ENCODE measurements around the gene MT1E. TPM values are rescaled to one million over a fixed set of nuclear protein-coding genes. Genes with fewer than 3 reads are reported as not detected.

MT1E gene
- total and polyA plus RNA-seq, 2 donors (not counting 1 experiment from before 2014, with no cell fraction given) = 390 to 465 TPM

GRCh38 chr16:56600398-56600999, 25.1 kb upstream of the MT1E start:
- TF ChIP-seq EZH2 (IDR thresholded peaks at IDR 0.05; ENCODE audit: low read length, missing control alignments) = no peak
- peak; percentile 50 to 81 for TF ChIP-seq CTCF (conservative IDR thresholded peaks at IDR 0.05 in 1 of 2, IDR thresholded peaks at IDR 0.05 in 1 of 2; ENCODE audit: low read depth in 1 of 2, low read length in 2 of 2)
- H3K9me3 ChIP-seq (ENCODE audit: control insufficient read depth, insufficient read depth, low read depth, low read length) = no peaks in the 10 kb centered on the region
- H3K36me3 ChIP-seq (ENCODE audit: control insufficient read depth, insufficient read depth, low read length) = no peaks in the 10 kb centered on the region
- H3K27me3 ChIP-seq (ENCODE audit: control insufficient read depth, insufficient read depth, low read length) = no peaks in the 10 kb centered on the region
- no peak overlapping the region for H3K4me3 ChIP-seq (replicated peaks in 1 of 4; ENCODE audit: control extremely low read depth in 1 of 4, insufficient read depth in 1 of 4, low read depth in 3 of 4, low read length in 4 of 4)
- no peak overlapping the region for H3K4me2 ChIP-seq (ENCODE audit: extremely low read depth, insufficient read depth, low read length)
- H4K20me1 ChIP-seq (ENCODE audit: control insufficient read depth, extremely low read depth, insufficient read depth, low read length) = no peaks in the 10 kb centered on the region
- H3K9ac ChIP-seq (ENCODE audit: insufficient read depth, low read length) = no peak overlapping the region
- H3K79me2 ChIP-seq (ENCODE audit: control insufficient read depth, insufficient read depth, low read length) = no peaks in the 10 kb centered on the region
- no peak overlapping the region for H3K27ac ChIP-seq (ENCODE audit: insufficient read depth, low read length)
- peak overlapping the region; percentile 63 for H2AFZ ChIP-seq (ENCODE audit: low read length)
- peaks cover 2% of the 10 kb centered on the region for H3K4me1 ChIP-seq (ENCODE audit: control insufficient read depth, extremely low read depth, insufficient read depth, low read length)
- DNase-seq (ENCODE audit: low read depth in 2 of 2) = peak; percentile 55 to 63

- Histone ChIP-seq H3K4me3 (replicated peaks in 1 of 4; ENCODE audit: control extremely low read depth in 1 of 4, insufficient read depth in 1 of 4, low read depth in 3 of 4, low read length in 4 of 4) (no peak overlapping the region), H3K9me3 (ENCODE audit: control insufficient read depth, insufficient read depth, low read depth, low read length) (no peaks in the 10 kb centered on the region), H2AFZ (ENCODE audit: low read length) (no peak overlapping the region), H3K36me3 (ENCODE audit: control insufficient read depth, insufficient read depth, low read length) (no peaks in the 10 kb centered on the region), H3K4me1 (ENCODE audit: control insufficient read depth, extremely low read depth, insufficient read depth, low read length) (peaks cover 9% of the 10 kb centered on the region), H3K9ac (ENCODE audit: insufficient read depth, low read length) (no peak overlapping the region), H3K27ac (ENCODE audit: insufficient read depth, low read length) (no peak overlapping the region), H3K27me3 (ENCODE audit: control insufficient read depth, insufficient read depth, low read length) (no peaks in the 10 kb centered on the region), H3K79me2 (ENCODE audit: control insufficient read depth, insufficient read depth, low read length) (no peaks in the 10 kb centered on the region), H3K4me2 (ENCODE audit: extremely low read depth, insufficient read depth, low read length) (no peak overlapping the region), H4K20me1 (ENCODE audit: control insufficient read depth, extremely low read depth, insufficient read depth, low read length) (no peaks in the 10 kb centered on the region)
- TF ChIP-seq CTCF (conservative IDR thresholded peaks at IDR 0.05 in 1 of 2, IDR thresholded peaks at IDR 0.05 in 1 of 2; ENCODE audit: low read depth in 1 of 2, low read length in 2 of 2) (no peak), EZH2 (IDR thresholded peaks at IDR 0.05; ENCODE audit: low read length, missing control alignments) (no peak)
- no peak for DNase-seq (ENCODE audit: low read depth in 2 of 2)
These were observed 24.3 kb upstream of the MT1E start for GRCh38 chr16:56601325-56601724.

- H3K4me3 ChIP-seq (replicated peaks in 1 of 4; ENCODE audit: control extremely low read depth in 1 of 4, insufficient read depth in 1 of 4, low read depth in 3 of 4, low read length in 4 of 4) = no peak overlapping the region
- no peak overlapping the region for H2AFZ ChIP-seq (ENCODE audit: low read length)
- peaks cover 22% of the 10 kb centered on the region for H3K4me1 ChIP-seq (ENCODE audit: control insufficient read depth, extremely low read depth, insufficient read depth, low read length)
- no peaks in the 10 kb centered on the region for H3K36me3 ChIP-seq (ENCODE audit: control insufficient read depth, insufficient read depth, low read length)
- peak; percentile 37 to 47 for DNase-seq (ENCODE audit: low read depth in 2 of 2)
- H3K9ac ChIP-seq (ENCODE audit: insufficient read depth, low read length) = no peak overlapping the region
- TF ChIP-seq EZH2 (IDR thresholded peaks at IDR 0.05; ENCODE audit: low read length, missing control alignments) (no peak), CTCF (conservative IDR thresholded peaks at IDR 0.05 in 1 of 2, IDR thresholded peaks at IDR 0.05 in 1 of 2; ENCODE audit: low read depth in 1 of 2, low read length in 2 of 2) (peak; percentile 8 to 47)
- no peak overlapping the region for H3K27ac ChIP-seq (ENCODE audit: insufficient read depth, low read length)
- no peaks in the 10 kb centered on the region for H3K9me3 ChIP-seq (ENCODE audit: control insufficient read depth, insufficient read depth, low read depth, low read length)
- H3K79me2 ChIP-seq (ENCODE audit: control insufficient read depth, insufficient read depth, low read length) = peaks cover 2% of the 10 kb centered on the region
- H4K20me1 ChIP-seq (ENCODE audit: control insufficient read depth, extremely low read depth, insufficient read depth, low read length) = no peaks in the 10 kb centered on the region
- H3K4me2 ChIP-seq (ENCODE audit: extremely low read depth, insufficient read depth, low read length) = no peak overlapping the region
- no peaks in the 10 kb centered on the region for H3K27me3 ChIP-seq (ENCODE audit: control insufficient read depth, insufficient read depth, low read length)
These were observed 22.0 kb upstream of the MT1E start for GRCh38 chr16:56603589-56603988.
